Epidermal melanocyte (primary cell): ENCODE data around the gene PPP1R3E.
A peak's percentile ranks its signal among the peaks of the same experiment; 100 is the strongest.
"Not testable (repeated sequence)": the region's sequence is repeated elsewhere in the genome, so short reads cannot be mapped to it uniquely, and the experiment has no call there.

ENCODE experiments used
- DNase-seq: peaks from one replicate; pipeline ENCODE4 v3.0.0; 2011; ENCODE audit warnings: low spot score; ENCODE audit not compliant: insufficient read length

The PPP1R3E gene

GRCh38 chr14:23297611-23298277, 4.9 kb downstream of the PPP1R3E start:
- no peak for DNase-seq

DNA sequence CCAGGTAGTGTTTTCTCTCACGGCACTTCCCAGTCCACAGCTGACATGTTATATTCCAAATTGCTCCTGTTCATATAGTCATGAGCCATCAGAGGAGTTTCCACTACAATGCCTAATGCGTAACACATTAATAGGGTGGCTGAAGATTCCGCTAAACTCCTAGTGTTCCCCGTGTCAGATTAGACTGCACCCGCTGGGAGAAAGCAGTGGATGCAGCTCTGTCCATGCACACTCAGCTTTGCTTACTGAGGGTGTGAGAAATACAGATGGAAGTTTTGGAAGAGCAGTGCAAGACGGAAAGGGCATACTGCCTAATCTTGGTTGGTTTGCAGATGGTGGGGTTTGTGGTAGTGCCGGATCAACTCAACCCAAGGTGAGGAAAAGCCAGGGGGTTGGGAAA, 5.6 kb downstream of the PPP1R3E start:
- no peak for DNase-seq

GRCh38 chr14:23296012-23296777, 6.5 kb downstream of the PPP1R3E start:
- no peak for DNase-seq

DNA sequence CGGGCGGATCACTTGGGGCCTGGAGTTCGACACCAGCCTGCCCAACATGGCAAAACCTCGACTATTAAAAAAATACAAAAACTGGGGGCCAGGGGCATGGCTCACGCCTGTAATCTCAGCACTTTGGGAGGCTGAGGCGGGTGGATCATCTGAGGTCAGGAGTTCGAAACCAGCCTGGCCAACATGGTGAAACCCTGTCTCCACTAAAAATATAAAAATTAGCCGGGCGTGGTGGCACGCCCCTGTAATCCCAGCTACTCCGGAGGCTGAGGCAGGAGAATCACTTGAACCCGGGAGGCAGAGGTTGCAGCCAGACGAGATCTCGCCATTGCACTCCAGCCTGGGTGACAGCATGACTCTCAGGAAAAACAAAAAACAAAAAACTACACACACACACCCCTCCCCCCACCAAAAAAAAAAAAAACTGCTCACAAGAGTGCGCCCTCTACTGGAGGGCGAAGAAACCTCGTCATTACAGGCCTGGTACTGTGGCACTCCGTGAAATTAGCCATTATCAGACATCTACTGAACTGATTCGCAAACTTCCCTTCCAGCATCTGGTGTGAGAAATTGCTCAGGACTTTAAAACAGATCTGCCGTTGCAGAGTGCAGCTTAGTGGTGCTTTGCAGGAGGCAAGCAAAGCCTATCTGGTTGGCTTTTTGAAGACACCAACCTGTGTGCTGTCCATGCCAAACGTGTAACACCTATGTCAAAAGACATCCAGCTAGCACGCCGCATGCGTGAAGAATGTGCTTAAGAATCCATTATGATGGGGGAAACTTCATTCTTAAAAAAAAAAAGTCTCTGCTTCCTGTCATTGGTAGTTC, 7.7 kb downstream of the PPP1R3E start:
- no peak for DNase-seq

DNA sequence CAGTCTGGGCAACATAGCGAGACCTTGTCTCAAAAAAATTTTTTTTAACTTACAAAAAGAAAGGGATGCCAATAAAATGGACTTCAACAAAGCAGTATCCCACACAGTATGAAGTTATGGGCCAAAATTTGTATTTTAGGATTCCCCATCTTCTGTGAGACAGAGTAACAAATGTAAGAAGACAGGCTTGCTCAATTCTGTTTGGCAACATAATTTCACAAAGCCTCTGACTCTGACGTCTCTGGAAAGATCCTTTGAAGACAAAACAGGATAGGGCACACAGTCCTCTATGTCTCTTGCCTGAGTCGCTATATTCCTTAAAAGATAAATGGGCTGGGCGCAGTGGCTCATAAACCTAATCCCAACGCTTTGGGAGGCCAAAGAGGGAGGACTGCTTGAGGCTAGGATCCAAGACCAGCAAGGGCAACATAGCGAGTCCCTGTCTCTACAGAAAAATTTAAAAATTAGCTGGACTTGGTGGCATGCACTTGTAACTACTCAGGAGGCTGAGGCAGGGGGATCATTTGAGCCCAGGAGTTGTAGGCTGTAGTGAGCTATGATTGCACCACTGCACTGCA, 15.7 kb downstream of the PPP1R3E start:
- no peak for DNase-seq

DNA sequence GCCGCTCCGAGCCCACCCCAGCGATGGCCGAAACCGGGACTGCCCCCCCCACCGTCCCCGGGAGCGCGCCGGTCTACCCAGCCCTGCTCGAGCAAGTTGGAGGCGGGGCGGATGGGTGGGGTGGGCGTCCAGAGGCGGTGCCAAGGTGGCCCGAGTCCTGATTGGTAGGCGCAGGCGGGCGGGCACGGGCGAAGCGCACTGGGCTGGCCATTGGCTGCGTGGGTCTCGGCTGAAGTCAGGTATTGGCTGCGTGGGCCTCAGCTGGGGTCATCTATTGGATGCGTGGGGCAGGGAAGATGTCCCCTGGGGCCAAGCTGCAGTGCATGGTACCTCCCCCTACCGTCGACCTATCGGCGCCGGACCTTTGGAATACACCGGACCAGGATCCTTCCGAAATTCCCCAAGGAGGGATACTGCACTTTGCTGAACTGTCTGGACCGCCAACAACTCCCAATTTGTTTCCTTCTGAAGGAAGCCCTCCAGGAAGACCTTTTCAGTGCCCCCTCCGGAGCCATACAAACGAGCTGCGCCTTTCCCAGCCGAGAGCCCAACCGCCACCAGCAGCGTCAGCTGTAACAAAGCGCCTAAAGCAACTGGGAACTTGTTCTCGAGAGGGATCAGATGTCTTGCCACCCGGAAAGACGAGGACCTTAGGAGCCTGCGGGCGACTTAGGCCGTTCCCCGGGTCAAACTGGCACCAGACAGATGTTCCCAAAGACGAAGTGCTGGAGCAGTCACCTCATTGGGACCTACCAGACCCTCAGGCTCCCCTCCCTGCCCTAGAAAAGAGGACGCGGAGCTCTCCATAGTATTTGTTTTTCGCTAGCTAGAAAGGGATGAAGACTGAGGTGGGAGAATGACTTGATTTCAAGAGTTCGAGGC, 16.4 kb downstream of the PPP1R3E start, which contains the start of gene HOMEZ:
TSS of gene HOMEZ (minus strand) at position 113 of the 882 bp plus-strand sequence. CDS start 180 bp downstream, outside the sequence.
- DNase-seq: peak; percentile 95

GRCh38 chr14:23285530-23286019, 17.1 kb downstream of the PPP1R3E start:
- no peak for DNase-seq

DNA sequence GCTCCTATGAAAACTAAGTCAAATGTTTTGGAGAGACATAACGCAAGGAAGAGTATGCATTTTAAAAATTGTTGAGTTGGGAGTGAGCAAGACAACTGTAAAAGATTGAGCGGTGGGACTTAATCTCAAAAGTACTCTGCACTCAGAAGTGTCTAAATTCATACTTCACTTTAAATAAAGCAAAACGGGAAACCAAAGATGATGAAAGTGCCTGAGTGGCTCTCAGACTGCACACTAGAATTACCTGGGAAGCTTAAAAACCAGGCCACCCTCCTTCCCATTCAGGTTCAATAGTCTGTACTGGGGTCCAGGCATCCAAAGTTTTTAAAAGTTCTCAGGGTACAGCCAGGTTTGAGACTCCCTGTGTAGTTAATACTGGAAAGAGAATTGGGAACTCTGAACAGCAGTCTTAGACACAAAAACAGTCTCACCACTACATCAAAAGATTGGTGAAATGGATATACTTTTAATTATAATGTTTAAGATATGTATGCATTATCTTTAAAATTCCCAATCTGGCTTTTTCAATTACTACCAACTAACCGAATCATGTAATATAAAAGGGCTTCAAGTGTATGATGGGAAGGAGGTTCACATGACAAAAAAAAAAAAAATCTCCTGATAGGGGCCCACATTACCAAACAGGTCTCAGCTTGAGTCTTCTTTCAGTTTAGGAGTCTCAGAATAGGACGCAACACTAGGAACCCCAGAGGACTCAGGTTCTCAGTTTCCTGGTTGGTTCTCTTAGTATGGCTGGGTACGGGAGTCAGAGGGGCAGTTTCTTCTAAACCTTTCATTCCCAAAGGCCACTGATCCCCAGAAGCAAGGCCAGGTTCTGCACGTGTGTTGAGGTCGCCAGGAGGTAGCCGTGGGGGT, 17.8 kb downstream of the PPP1R3E start:
- no peak for DNase-seq

DNA sequence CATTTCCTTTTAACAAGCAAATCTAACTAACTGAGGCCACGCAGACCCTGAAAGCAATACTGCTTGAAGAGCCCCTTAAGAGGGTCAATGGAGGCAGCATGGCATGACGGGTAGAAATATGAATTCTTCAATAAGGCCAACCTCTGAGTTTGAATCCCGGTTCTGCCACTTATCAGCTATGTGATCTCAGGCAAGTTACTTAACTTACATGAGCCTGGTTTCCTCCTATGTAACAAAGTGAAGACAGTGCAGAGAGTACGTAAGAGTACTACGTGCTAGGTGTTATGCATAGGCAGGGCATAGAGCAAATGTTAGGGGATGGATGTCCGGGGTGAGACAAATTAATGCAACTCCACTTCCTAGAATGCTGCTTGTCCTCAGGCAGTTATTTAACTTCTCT, 21.4 kb downstream of the PPP1R3E start:
- no peak for DNase-seq

GRCh38 chr14:23277928-23278327, 24.7 kb downstream of the PPP1R3E start:
- DNase-seq: not testable (repeated sequence)

DNA sequence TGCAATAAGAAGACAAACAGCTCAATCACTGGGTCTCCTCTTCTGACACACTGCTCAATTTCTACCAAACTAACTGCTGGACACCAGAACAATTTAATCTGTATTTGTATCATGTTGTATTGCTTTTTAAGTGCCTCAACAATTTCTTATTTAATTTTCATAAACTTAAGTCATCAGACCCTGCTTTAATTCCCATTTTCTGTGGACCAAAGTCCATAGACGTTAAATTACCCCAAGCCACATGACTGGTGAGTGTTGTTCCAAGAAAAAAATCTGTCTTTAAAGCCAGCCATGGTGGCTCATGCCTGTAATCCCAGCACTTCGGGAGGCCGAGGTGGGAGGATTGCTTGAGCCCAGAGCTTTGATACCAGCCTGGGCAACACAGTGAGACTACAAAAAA, 25.5 kb downstream of the PPP1R3E start:
- no peak for DNase-seq

- no peak for DNase-seq
These were observed 27.2 kb downstream of the PPP1R3E start for GRCh38 chr14:23275412-23275811.

DNA sequence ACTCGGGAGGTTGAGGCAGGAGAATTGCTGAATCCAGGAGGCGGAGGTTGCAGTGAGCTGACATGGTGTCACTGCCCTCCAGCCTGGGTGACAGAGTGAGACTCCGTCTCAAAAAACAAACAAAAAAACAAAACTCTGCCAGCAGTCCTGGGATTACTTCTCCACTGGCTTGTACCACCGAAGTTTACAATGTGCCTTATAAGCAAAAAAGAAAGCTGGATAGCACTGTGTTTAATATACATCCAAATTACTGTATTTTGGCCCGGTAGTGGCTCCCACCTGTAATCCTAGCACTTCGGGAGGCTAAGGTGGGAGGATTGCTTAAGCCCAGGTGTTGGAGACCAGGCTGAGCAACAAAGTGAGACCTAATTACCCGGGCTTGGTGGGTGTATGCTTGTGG, 33.5 kb downstream of the PPP1R3E start:
- DNase-seq: no peak

DNA sequence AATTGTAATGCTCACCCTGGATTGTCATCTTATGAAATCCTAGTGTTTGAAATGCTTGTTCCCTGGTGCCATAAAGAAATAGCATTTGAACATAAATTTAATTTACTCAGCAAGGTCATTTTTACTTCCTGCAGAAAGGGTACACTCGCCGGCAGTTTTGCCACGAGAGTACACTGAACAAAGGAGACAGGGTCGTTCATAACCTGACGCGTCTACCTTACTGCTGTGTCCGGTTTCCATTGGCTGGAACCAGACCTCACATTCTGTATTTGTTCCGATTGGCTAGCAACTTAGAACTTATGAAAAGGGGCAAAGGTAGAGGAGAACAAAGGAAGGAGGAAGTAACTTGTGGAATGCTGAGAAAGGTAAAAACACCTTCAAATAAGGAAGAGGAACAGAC, 41.8 kb downstream of the PPP1R3E start:
- not testable (repeated sequence) for DNase-seq

GRCh38 chr14:23259426-23259825, 43.2 kb downstream of the PPP1R3E start:
- DNase-seq: no peak

- DNase-seq: no peak
These were observed 44.4 kb downstream of the PPP1R3E start for GRCh38 chr14:23258256-23258655.

GRCh38 chr14:23252420-23253333, 50.0 kb downstream of the PPP1R3E start:
- no peak for DNase-seq

- DNase-seq: no peak
These were observed 50.7 kb downstream of the PPP1R3E start for GRCh38 chr14:23252006-23252405.
